NCI-H446 treated with DMSO at 0.1 percent for 48 hours (cell line): ENCODE results near the gene MAGEA3.
"Not testable (repeated sequence)": the region's sequence is repeated elsewhere in the genome, so short reads cannot be mapped to it uniquely, and the experiment has no call there.

Source experiments
- DNase-seq: peaks from one replicate; lab custom pipeline; 2025; lab: John Stamatoyannopoulos, UW

Gene MAGEA3

DNA sequence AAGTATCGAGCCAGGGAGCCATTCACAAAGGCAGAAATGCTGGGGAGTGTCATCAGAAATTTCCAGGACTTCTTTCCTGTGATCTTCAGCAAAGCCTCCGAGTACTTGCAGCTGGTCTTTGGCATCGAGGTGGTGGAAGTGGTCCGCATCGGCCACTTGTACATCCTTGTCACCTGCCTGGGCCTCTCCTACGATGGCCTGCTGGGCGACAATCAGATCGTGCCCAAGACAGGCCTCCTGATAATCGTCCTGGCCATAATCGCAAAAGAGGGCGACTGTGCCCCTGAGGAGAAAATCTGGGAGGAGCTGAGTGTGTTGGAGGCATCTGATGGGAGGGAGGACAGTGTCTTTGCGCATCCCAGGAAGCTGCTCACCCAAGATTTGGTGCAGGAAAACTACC is 37.9 kb downstream of the MAGEA3 start:
- DNase-seq: not testable (repeated sequence)

DNA sequence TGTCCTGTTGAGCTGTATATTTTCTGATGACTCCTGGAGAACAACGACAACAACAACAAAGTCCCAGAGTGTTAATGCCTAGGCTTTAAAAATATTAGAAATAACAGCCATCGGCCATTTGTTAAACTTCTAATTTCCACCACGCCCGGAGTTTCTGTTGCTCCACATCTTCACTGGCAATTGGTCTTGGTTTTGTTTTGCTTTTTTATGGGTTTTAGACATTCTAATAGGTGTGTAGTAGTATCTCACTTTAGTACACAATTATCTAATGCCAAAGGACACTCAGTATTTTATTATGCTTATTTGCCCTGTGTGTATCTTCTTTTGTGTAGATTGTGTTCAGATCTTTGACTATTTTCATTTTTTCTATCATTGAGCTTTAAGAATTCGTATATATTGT is 40.0 kb downstream of the MAGEA3 start:
- no peak for DNase-seq
